ENCODE measurements around the gene XRCC1.

GRCh38 chr19:43504426-43505185 lies 70.7 kb downstream of the XRCC1 start, which contains the start of gene PHLDB3:
- TF ChIP-seq TCF7L2 (IDR thresholded peaks at IDR 0.05; ENCODE audit: low read depth, low read length) (no peak), POLR2AphosphoS5 (IDR thresholded peaks at IDR 0.05; ENCODE audit: low read depth, low read length) (no peak)
- TF ChIP-seq, protein P1, sequence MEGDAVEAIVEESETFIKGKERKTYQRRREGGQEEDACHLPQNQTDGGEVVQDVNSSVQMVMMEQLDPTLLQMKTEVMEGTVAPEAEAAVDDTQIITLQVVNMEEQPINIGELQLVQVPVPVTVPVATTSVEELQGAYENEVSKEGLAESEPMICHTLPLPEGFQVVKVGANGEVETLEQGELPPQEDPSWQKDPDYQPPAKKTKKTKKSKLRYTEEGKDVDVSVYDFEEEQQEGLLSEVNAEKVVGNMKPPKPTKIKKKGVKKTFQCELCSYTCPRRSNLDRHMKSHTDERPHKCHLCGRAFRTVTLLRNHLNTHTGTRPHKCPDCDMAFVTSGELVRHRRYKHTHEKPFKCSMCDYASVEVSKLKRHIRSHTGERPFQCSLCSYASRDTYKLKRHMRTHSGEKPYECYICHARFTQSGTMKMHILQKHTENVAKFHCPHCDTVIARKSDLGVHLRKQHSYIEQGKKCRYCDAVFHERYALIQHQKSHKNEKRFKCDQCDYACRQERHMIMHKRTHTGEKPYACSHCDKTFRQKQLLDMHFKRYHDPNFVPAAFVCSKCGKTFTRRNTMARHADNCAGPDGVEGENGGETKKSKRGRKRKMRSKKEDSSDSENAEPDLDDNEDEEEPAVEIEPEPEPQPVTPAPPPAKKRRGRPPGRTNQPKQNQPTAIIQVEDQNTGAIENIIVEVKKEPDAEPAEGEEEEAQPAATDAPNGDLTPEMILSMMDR (IDR thresholded peaks at IDR 0.05), result no peak
